Ramos (cell line): Measurements from ENCODE around the gene DNAH5.
"Not testable (repeated sequence)": the region's sequence is repeated elsewhere in the genome, so short reads cannot be mapped to it uniquely, and the experiment has no call there.

Source experiments
- in situ Hi-C: fragments of 300-500 bp; cut with MboI; formaldehyde crosslinking; loops from one replicate; pipeline ENCODE4 v1.14.3; 2022; ENCODE audit warnings: low sequenced_read_pairs; ENCODE audit not compliant: unreplicated experiment

DNAH5 gene

GRCh38 chr5:13859270-13860065, 85.0 kb downstream of the DNAH5 start:
- in situ Hi-C loops, result no loop called here

GRCh38 chr5:13843175-13843846, 101.2 kb downstream of the DNAH5 start:
- in situ Hi-C loops, result no loop called here

- in situ Hi-C loops, result no loop called here
Measured at GRCh38 chr5:13833440-13833839, 111.0 kb downstream of the DNAH5 start.

DNA sequence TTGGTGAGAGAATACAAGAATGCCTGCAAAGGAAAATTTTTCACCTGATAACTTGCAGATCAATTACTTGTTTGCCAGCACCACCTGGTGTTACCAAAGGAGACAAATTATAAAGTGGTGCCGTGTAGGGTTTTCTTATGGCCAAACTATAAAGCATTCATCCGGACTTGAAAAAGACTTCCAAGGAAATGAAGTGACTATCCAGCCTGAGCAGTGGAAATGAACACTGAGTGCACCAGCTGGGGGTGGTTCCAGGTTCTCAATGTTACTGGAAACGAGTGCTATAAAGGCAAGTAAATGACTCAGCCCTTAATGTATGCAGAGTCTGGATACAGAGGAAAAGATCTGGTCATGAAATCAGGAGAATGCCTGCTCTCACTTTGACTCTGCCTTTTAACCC, 113.1 kb downstream of the DNAH5 start:
- in situ Hi-C loops, result no loop called here

DNA sequence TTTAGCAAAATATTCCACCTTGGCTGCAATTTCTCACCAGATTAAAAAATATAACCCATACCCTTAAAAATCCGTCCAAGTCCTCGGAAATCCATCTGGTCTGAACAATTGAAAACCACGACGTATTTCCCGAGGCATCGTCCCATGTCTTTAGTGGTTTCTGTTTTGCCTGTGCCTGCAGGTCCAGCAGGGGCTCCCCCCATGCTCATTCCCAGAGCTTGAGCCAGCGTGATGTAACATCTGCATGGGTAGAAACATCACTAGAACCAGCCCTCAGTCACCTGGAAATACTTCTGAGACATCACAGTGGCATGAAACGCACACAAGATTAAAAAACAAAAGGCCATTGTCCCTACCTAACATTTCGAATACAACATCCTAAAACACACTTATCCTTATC, 114.0 kb downstream of the DNAH5 start:
- in situ Hi-C loops, result no loop called here

GRCh38 chr5:13821366-13821765, 123.1 kb downstream of the DNAH5 start:
- in situ Hi-C loops, result no loop called here

DNA sequence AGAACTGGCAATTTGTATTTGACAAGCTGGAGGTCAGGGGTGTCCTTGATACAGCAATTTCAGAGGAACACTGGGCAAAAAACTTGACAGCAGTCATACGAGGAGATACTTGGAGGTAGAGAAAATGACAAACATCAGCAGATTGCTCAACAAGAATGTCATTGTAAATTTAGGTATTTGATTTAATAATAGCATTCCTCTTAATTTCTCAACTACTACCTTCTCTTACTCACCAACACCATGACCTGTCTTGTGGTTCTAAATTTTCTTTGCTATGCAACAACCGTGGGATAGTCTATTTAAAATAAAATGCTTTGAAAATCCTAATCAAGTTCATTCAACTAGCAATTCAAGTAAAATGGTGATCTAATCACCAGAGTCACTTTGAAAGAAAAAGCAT, 128.4 kb downstream of the DNAH5 start:
- in situ Hi-C loops, result no loop called here

- in situ Hi-C loops, result no loop called here
Measured at GRCh38 chr5:13814301-13814700, 130.2 kb downstream of the DNAH5 start.

- in situ Hi-C loops, result no loop called here
Measured at GRCh38 chr5:13809921-13810320, 134.6 kb downstream of the DNAH5 start.

DNA sequence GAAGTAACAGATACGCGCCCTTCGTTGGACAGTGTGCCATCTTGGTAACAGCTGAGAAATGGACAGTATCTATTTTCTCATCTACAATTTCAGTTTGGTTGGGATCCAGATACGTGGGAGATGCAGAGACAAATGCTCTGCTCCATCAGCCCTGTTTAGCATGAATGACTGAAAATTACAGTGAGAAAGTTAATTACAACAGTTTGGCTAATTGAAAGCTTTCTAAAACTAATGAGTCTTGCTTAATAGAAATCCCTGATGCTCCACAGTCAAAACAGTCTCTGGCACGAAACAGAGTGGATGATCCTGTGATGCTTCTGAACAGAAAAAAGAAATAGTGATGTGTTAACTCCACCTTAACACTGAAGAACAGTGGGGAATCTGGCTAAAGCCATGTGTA, 140.2 kb downstream of the DNAH5 start:
- in situ Hi-C loops, result no loop called here

DNA sequence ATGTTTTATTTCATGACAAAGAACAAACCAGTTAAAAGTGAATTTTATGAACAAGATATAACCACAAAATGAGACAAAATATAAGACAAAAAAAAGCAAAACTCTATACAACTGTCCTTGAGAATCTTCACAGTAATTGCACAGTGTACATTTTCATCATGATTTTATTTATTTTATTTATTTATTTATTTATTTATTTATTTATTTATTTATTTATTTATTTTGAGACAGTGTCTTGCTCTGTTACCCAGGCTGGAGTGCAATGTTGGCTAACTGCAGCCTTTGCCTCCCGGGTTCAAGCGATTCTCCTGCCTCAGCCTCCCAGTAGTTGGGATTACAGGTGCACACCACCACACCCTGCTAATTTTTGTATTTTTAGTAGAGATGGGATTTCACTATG, 145.9 kb downstream of the DNAH5 start:
- in situ Hi-C loops, result not testable (repeated sequence)

GRCh38 chr5:13785781-13786415, 158.6 kb downstream of the DNAH5 start:
- in situ Hi-C loops, result no loop called here

- in situ Hi-C loops, result no loop called here
Measured at GRCh38 chr5:13783726-13784125, 160.8 kb downstream of the DNAH5 start.

- in situ Hi-C loops, result no loop called here
Measured at GRCh38 chr5:13780081-13780480, 164.4 kb downstream of the DNAH5 start.

DNA sequence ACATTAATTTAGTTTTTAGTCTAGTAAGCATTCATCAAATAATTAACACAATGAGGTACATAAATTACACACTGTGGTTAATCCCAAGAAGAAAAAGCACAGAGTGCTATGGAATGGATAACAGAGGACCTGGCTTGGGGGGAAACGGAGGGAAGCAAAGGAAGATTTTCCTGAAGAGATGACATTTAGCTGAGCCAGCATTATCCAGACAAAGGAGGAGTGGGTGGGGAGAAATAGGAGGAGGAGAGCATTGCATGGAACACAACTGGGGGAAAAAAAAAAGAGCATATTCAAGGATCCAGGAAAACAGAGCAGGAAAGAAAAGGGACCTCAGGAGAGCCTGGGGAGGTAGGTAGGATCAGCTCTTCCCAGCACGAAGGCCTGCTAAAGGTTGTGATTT, 170.8 kb downstream of the DNAH5 start:
- in situ Hi-C loops, result no loop called here

- in situ Hi-C loops, result no loop called here
Measured at GRCh38 chr5:13771011-13771571, 173.4 kb downstream of the DNAH5 start.

DNA sequence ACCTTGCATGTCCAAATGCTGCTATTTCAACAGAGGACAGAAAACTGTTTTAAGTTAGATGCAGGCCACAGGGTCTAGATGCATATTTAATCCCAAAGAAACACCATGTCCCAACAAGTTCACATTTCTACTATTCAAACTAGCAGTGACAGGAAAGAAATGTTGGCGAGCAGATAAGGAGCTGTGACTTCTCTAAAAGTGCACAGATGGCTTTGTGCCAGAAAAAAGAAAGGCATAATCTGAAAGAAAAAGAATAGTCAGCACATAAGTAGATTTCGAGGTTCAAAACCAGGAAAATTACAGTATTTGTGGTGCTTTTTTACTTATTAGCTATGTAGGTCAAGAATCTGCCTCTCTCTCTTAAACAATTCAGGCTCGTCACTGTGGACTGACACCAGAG, 178.3 kb downstream of the DNAH5 start:
- in situ Hi-C loops, result no loop called here

DNA sequence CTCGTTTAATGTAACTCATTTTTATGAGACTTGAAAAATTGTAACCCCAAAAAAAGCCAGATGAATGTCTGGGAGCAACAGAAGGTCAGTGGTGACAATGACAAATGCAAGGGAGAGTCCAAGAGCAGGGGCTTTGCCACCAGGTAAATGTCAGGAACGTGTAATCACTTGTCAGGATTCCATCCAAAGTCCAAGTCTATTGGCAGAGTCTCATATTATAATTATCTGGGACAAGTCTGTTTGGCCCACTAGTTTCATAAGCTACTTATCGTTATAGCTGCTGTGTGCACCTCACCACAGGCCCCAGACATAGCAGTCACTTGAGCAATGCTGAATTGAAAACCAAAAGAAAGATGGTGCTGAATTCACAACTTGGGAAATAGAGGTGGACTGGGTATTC, 180.8 kb downstream of the DNAH5 start:
- in situ Hi-C loops, result no loop called here

DNA sequence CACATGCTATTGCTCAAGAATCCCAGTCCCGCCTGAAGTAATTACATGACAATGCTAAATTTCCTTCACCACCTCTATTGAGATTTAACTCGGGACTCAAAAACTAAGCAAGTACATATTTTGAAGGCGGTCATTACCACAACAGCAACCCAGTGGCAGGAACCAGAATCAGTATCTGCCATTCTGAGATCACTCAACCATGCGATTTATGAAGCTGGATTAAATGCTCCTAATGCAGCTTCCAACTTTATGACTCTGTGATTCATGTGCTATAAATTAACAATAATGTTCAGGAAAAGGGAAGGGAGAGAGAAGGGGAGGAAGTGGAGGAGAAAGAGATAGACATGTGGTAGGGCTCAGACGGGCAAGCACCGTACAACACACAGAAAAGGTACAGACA, 194.7 kb downstream of the DNAH5 start:
- in situ Hi-C loops, result no loop called here

DNA sequence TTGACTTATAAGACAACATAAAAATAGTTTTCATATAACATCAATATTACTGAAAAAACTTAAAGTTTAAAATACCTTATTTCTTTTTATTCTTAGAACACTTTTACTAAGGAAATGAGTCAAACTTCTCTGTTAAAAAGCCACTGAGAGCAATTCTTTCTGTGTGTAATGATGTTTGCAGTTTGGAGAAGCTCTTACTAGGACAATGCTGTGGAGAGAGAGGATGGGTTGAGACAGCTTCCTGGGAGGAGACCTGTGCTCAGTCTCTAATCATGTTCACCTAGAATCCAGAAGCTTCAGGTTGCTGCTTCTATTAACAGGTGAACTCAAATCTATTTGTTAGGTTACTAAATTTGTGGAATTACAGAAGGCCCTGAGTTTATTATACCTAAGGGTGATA, 198.5 kb downstream of the DNAH5 start:
- in situ Hi-C loops, result no loop called here

DNA sequence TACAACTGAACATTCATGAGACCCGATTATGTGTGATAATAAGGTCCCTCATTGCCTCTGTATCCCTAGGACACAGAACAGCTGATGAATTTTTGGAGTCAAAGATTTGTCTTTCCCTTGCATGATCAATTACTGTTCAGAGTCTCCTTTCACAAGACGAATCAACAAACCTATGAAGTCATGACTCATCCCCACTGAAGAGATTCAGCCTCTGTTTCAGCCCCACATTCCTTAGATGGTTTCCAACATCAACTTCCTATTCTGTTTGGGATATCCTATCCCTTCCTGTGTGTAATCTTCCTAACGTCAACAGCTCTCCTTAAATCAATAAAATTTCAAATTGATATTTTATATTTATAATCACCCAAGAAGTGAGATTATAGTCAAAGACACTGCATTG, 199.0 kb downstream of the DNAH5 start:
- in situ Hi-C loops, result no loop called here
